Endothelial cell of coronary artery (primary cell): ENCODE data around the gene NPIPA2. TPM values are rescaled to one million over a fixed set of nuclear protein-coding genes. Genes with fewer than 3 reads are reported as not detected.

Source experiments
- total RNA-seq: library from RNA; depleted of rRNA; stranded (reverse); fragments of >200 nt; gene quantifications from 2 replicates; pipeline ENCODE4 v1.2.3, GENCODE V29; 2014

Gene NPIPA2
- 0.45 and 0.56 TPM in 2 replicates for total RNA-seq

GRCh38 chr16:14742273-14743128, at the start of gene NPIPA2:
Gene NPIPA2 (plus strand): TSS chr16:14742533. CDS start chr16:14748066, 5,533 bp downstream.

DNA sequence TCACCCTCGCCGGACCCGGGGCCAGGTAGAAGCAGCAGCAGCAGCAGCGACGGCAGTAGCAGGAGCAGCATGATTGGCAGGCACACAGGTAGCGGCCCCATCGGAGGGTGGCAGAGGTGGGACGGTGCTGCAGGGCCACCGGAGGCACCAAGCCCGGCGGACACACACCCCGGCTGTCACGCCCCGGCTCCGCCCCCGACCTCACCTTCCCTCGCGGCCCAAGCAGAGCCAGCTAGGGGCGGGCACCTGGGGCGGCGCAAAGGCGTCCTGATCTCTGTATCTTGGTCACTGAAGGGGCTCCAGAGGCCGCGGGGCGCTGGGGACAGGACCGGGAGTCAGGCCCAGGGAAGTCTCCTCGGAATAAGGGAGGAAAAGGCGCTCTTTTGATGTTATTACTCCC, 48.2 kb upstream of the NPIPA2 start, which contains the start of gene PLA2G10:
Gene PLA2G10 (minus strand): TSS at position 180 of the 400 bp plus-strand sequence. CDS start 79 bp downstream, at position 101.

GRCh38 chr16:14703156-14704011, 38.9 kb upstream of the NPIPA2 start, which contains the start of gene NPIPA3:
Gene NPIPA3 (plus strand): TSS chr16:14703411. CDS start chr16:14708944, 5,533 bp downstream.

Other genes starting within 250 kb of the NPIPA2 start
- 16.6 and 16.8 TPM in 2 replicates for gene PARN, start 112.3 kb upstream of the NPIPA2 start, total RNA-seq
- gene BFAR, start 109.6 kb upstream of the NPIPA2 start, total RNA-seq: 65.1 and 66.7 TPM in 2 replicates
- not detected in 2 replicates for gene PLA2G10, start 48.2 kb upstream of the NPIPA2 start, total RNA-seq
- gene NPIPA3, start 39.1 kb upstream of the NPIPA2 start, total RNA-seq: 0.45 and 0.56 TPM in 2 replicates
- gene NOMO1, start 91.2 kb downstream of the NPIPA2 start, total RNA-seq: 93.0 and 139 TPM in 2 replicates
- 15.8 and 61.5 TPM in 2 replicates for gene NPIPA1, start 194.9 kb downstream of the NPIPA2 start, total RNA-seq
- gene PDXDC1, start 232.5 kb downstream of the NPIPA2 start, total RNA-seq: 63.2 and 93.4 TPM in 2 replicates